Epithelial cell of prostate (primary cell): ENCODE results near the gene OR4K15.
"Not testable (repeated sequence)": the region's sequence is repeated elsewhere in the genome, so short reads cannot be mapped to it uniquely, and the experiment has no call there.

Source experiments
- DNase-seq: peaks from one replicate; pipeline ENCODE4 v3.0.0-alpha.2; 2011; ENCODE audit warnings: low read depth, low spot score
- H3K27ac ChIP-seq: fragments of 450-650 bp; 2 replicates; pipeline ENCODE4 v1.5.1; 2017; ENCODE audit warnings: mild to moderate bottlenecking

The OR4K15 gene

GRCh38 chr14:19975291-19975690 lies at the start of gene OR4K15:
TSS of gene OR4K15 (plus strand) at chr14:19975591. CDS start at chr14:19975591, 0 bp downstream.
- no peak within 1 kb of the TSS for H3K27ac ChIP-seq
- no peak for DNase-seq

DNA sequence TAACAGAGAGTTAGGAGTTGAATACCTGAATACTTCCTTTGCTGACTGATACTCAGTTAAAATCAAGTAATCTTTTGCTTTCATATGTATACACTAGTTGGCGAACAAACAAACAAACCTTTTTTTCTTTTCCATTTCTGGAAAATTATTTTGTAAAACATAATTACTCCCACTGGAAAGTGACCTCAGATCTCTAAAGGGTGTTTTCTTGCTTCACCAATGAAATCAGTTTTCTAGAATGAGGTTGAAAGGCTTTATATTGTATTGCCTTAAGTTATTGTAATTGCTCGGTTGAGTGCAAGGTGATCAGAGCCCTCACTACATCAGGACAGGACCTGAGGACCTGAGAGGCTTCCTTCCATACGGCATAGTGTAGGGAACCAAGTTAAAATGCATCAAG lies 44.8 kb upstream of the OR4K15 start, which contains the start of gene OR4K1:
TSS of gene OR4K1 (plus strand) at position 301 of the 400 bp plus-strand sequence. CDS start 4,750 bp downstream, outside the sequence.
- H3K27ac ChIP-seq, result no peak within 1 kb of the TSS
- no peak for DNase-seq

GRCh38 chr14:19941668-19942067 lies 33.7 kb upstream of the OR4K15 start:
- no peak overlapping the region for H3K27ac ChIP-seq
- no peak for DNase-seq

DNA sequence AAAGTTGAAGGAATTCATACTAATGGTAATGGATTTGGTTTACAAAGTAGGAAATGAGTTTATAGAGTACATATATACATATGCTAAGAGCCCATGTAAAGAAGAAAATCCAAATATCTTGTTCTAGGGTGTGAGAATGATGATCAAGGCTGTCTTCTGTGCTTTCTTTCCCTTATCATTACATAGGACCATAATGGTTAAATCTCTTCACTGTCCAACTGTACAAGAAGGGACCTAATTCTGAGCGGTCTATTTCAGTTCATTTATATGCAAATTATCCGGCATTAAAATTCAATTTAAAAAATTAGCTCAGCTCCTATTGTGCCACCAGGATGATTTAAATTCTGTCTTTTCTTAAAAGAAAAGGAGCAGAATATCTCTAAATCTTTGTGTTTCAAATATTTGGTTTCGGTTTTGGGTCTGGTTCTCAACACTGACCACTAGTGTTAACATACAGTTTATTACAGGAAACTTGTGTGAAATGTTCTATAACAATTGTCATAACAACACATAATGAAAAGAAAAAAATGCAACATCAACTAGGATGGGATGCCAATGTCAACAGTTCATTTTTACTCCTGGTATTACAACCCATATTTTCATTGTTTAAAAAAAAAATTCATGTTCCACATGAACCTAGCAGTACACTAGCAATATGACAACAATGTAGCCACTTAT lies 27.8 kb upstream of the OR4K15 start:
- no peak for DNase-seq
- H3K27ac ChIP-seq, result no peak overlapping the region

GRCh38 chr14:19949218-19949617 lies 26.2 kb upstream of the OR4K15 start:
- DNase-seq, result no peak
- no peak overlapping the region for H3K27ac ChIP-seq

GRCh38 chr14:19969735-19970134 lies 5.7 kb upstream of the OR4K15 start:
- DNase-seq, result not testable (repeated sequence)

GRCh38 chr14:19974844-19975243 lies 547 bp upstream of the OR4K15 start:
- no peak overlapping the region for H3K27ac ChIP-seq
- DNase-seq, result no peak

More at GRCh38 chr14:19969735-19970134, 5.7 kb upstream of the OR4K15 start:
- H3K27ac ChIP-seq, result not testable (repeated sequence)

DNA sequence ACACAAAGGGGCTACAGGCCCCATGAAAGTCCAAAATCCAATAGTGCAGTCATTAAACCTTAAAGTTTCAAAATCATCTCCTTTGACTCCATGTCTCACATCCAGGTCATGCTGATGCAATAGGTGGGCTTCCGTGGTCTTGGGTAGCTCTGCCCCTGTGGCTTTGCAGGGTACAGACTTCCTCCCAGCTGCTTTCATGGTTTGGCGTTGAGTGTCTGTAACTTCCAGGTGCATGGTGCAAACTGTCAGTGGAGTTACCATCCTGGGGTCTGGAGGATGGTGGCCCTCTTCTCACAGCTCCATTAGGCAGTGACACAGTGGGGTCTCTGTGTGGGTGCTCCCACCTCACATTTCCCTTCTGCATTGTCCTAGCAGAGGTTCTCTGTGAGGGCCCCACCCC lies 18.0 kb downstream of the OR4K15 start:
- DNase-seq, result no peak
- no peak overlapping the region for H3K27ac ChIP-seq

- no peak for DNase-seq
These were observed 26.5 kb downstream of the OR4K15 start, which contains the start of gene OR4Q2 for GRCh38 chr14:20001863-20002262. TSS of gene OR4Q2 (plus strand) at chr14:20002163.

DNA sequence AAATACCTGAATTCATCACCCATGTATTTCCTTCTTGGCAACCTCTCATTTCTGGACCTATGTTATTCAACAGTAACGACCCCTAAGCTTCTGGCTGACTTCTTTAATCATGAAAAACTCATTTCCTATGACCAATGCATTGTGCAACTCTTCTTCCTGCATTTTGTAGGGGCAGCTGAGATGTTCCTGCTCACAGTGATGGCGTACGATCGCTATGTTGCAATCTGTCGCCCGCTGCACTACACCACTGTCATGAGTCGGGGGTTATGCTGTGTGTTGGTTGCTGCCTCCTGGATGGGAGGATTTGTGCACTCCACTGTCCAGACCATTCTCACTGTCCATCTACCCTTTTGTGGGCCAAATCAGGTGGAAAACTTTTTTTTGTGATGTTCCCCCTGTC lies 26.9 kb downstream of the OR4K15 start:
- no peak for DNase-seq
- no peak overlapping the region for H3K27ac ChIP-seq

More at GRCh38 chr14:20001863-20002262, 26.5 kb downstream of the OR4K15 start, which contains the start of gene OR4Q2:
- no peak within 1 kb of the TSS for H3K27ac ChIP-seq

- no peak overlapping the region for H3K27ac ChIP-seq
- DNase-seq, result no peak
These were observed 32.8 kb downstream of the OR4K15 start for GRCh38 chr14:20008156-20008555.

- DNase-seq, result no peak
- H3K27ac ChIP-seq, result no peak within 1 kb of the TSS
These were observed 44.0 kb downstream of the OR4K15 start, which contains the start of gene OR4K14 for GRCh38 chr14:20019257-20019865. TSS of gene OR4K14 (minus strand) at chr14:20019307. CDS start at chr14:20015193, 4,114 bp downstream.
